ENCODE measurements around the gene RPL3. TPM values are rescaled to one million over a fixed set of nuclear protein-coding genes. Genes with fewer than 3 reads are reported as not detected.
"Not testable (repeated sequence)": the region's sequence is repeated elsewhere in the genome, so short reads cannot be mapped to it uniquely, and the experiment has no call there.

Gene RPL3
- polyA plus RNA-seq, 1 donor from 2014 or later = 1,527 TPM

DNA sequence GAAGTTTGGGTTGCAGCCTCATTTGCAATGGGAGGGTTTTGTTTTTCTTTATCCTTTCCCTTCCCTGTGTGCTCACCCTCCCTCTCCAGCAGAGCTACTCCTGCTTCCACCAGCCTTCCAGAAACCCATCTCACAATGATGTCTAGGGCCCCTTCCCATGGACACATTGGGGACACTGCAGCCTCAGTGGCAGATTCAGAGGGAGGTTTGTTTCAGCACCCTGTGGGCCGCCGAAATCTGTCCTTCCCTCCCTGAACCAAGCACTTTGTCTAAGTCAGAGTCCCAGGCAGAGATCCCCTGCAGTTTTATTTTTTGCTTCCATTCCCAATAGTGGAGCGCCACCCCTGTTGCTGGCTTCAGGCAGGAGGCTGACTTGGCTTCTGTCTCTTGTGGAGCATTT, 21.8 kb upstream of the RPL3 start:
- Histone ChIP-seq H3K36me3 (ENCODE audit: insufficient read depth, low read length) (no peaks in the 10 kb centered on the region), H3K4me3 (ENCODE audit: low read length) (no peak overlapping the region), H3K9me2 (ENCODE audit: insufficient read depth, low read length) (no peaks in the 10 kb centered on the region), H2AFZ (ENCODE audit: low read depth, low read length) (no peak overlapping the region), H3K9me3 (ENCODE audit: low read length) (no peaks in the 10 kb centered on the region), H3K9ac (ENCODE audit: low read length) (no peak overlapping the region), H3K79me2 (replicated peaks; ENCODE audit: insufficient read depth, low read length) (no peaks in the 10 kb centered on the region), H3K27ac (ENCODE audit: low read length) (no peak overlapping the region), H4K20me1 (ENCODE audit: insufficient read depth) (no peaks in the 10 kb centered on the region), H3K27me3 (ENCODE audit: insufficient read depth, low read depth, low read length) (no peaks in the 10 kb centered on the region), H3F3A (ENCODE audit: insufficient read depth, low read length, poor library complexity, severe bottlenecking) (no peaks in the 10 kb centered on the region), H3K4me2 (ENCODE audit: low read length) (no peak overlapping the region)
- TF ChIP-seq EZH2 (IDR thresholded peaks at IDR 0.05; ENCODE audit: borderline replicate concordance, insufficient read depth, low read length, poor library complexity, severe bottlenecking) (no peak), SMC3 (conservative IDR thresholded peaks at IDR 0.05; ENCODE audit: poor library complexity) (no peak), RAD21 (conservative IDR thresholded peaks at IDR 0.05) (no peak), REST (IDR thresholded peaks at IDR 0.05; ENCODE audit: borderline replicate concordance) (no peak), TAF1 (IDR thresholded peaks at IDR 0.05; ENCODE audit: low read depth) (no peak), EP300 (conservative IDR thresholded peaks at IDR 0.05; ENCODE audit: poor library complexity, severe bottlenecking) (no peak), MXI1 (conservative IDR thresholded peaks at IDR 0.05; ENCODE audit: poor library complexity, severe bottlenecking) (no peak), POLR2AphosphoS5 (IDR thresholded peaks at IDR 0.05) (no peak)
- TF ChIP-seq, protein P1, sequence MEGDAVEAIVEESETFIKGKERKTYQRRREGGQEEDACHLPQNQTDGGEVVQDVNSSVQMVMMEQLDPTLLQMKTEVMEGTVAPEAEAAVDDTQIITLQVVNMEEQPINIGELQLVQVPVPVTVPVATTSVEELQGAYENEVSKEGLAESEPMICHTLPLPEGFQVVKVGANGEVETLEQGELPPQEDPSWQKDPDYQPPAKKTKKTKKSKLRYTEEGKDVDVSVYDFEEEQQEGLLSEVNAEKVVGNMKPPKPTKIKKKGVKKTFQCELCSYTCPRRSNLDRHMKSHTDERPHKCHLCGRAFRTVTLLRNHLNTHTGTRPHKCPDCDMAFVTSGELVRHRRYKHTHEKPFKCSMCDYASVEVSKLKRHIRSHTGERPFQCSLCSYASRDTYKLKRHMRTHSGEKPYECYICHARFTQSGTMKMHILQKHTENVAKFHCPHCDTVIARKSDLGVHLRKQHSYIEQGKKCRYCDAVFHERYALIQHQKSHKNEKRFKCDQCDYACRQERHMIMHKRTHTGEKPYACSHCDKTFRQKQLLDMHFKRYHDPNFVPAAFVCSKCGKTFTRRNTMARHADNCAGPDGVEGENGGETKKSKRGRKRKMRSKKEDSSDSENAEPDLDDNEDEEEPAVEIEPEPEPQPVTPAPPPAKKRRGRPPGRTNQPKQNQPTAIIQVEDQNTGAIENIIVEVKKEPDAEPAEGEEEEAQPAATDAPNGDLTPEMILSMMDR (IDR thresholded peaks at IDR 0.05; ENCODE audit: poor library complexity, severe bottlenecking) = no peak

DNA sequence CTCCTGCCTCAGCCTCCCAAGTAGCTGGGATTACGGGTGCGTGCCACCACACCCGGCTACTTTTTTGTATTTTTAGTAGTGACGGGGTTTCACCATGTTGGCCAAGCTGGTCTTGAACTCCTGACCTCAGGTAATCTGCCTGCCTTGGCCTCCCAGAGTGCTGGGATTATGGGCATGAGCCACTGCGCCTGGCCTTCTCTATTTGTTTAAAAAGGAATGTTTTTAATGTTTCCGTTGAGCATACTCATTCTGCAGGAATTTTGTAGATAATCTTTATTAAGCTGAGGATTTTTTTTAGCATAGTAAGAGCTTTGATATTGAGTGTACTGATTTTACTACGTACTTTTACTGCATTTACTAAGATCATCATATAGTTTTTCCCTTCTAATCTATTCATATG, 20.4 kb upstream of the RPL3 start:
- H3K4me3 ChIP-seq (ENCODE audit: low read length); H3F3A ChIP-seq (ENCODE audit: insufficient read depth, low read length, poor library complexity, severe bottlenecking); H3K36me3 ChIP-seq (ENCODE audit: insufficient read depth, low read length); H3K9me3 ChIP-seq (ENCODE audit: low read length); H2AFZ ChIP-seq (ENCODE audit: low read depth, low read length); H3K27me3 ChIP-seq (ENCODE audit: insufficient read depth, low read depth, low read length); H3K79me2 ChIP-seq (replicated peaks; ENCODE audit: insufficient read depth, low read length); H3K4me2 ChIP-seq (ENCODE audit: low read length); H3K27ac ChIP-seq (ENCODE audit: low read length); H3K9ac ChIP-seq (ENCODE audit: low read length); H3K9me2 ChIP-seq (ENCODE audit: insufficient read depth, low read length); H4K20me1 ChIP-seq (ENCODE audit: insufficient read depth): not testable (repeated sequence)

DNA sequence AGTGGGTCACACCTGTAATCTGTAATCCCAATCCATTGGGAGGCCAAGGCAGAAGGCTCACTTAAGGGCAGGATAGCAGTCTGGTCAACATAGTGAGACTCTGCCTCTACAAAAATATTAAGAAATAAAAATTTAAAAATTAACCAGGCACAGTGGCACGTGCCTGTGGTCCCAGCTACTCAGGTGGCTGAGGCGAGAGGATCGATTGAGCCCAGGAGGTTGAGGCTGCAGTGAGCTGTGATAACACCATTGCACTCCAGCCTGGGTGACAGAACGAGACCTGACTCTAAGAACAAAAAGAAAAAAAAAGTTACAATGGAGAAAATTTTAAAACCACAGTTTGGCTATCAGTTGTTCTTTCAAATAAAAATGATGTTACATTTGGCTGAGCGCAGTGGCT, 17.0 kb upstream of the RPL3 start:
- Histone ChIP-seq H3K27me3 (ENCODE audit: insufficient read depth, low read depth, low read length) (no peaks in the 10 kb centered on the region), H3K36me3 (ENCODE audit: insufficient read depth, low read length) (no peaks in the 10 kb centered on the region), H3K4me2 (ENCODE audit: low read length) (no peak overlapping the region), H3K9me3 (ENCODE audit: low read length) (no peaks in the 10 kb centered on the region), H3F3A (ENCODE audit: insufficient read depth, low read length, poor library complexity, severe bottlenecking) (no peaks in the 10 kb centered on the region), H3K27ac (ENCODE audit: low read length) (no peak overlapping the region), H3K9me2 (ENCODE audit: insufficient read depth, low read length) (no peaks in the 10 kb centered on the region), H2AFZ (ENCODE audit: low read depth, low read length) (no peak overlapping the region), H3K9ac (ENCODE audit: low read length) (no peak overlapping the region), H3K79me2 (replicated peaks; ENCODE audit: insufficient read depth, low read length) (no peaks in the 10 kb centered on the region), H3K4me3 (ENCODE audit: low read length) (no peak overlapping the region), H4K20me1 (ENCODE audit: insufficient read depth) (no peaks in the 10 kb centered on the region)
- TF ChIP-seq POLR2AphosphoS5 (IDR thresholded peaks at IDR 0.05) (no peak), REST (IDR thresholded peaks at IDR 0.05; ENCODE audit: borderline replicate concordance) (no peak), RAD21 (conservative IDR thresholded peaks at IDR 0.05) (no peak), MXI1 (conservative IDR thresholded peaks at IDR 0.05; ENCODE audit: poor library complexity, severe bottlenecking) (no peak), EZH2 (IDR thresholded peaks at IDR 0.05; ENCODE audit: borderline replicate concordance, insufficient read depth, low read length, poor library complexity, severe bottlenecking) (no peak), TAF1 (IDR thresholded peaks at IDR 0.05; ENCODE audit: low read depth) (no peak), EP300 (conservative IDR thresholded peaks at IDR 0.05; ENCODE audit: poor library complexity, severe bottlenecking) (no peak), SMC3 (conservative IDR thresholded peaks at IDR 0.05; ENCODE audit: poor library complexity) (no peak)
- TF ChIP-seq, protein P1 (IDR thresholded peaks at IDR 0.05; ENCODE audit: poor library complexity, severe bottlenecking) = no peak
